K562 (cell line): ENCODE results near the gene PPL. TPM values are rescaled to one million over a fixed set of nuclear protein-coding genes. Genes with fewer than 3 reads are reported as not detected.

Source experiments
- FOXO4 ChIP-seq: fragments of 450-650 bp; formaldehyde crosslinking; IDR thresholded peaks from 2 replicates; pipeline ENCODE4 v1.4.0; 2020; ENCODE audit warnings: mild to moderate bottlenecking, moderate library complexity
- HDAC3 ChIP-seq: fragments of 450-650 bp; IDR thresholded peaks from 2 replicates; pipeline ENCODE4 v1.6.1; 2018; ENCODE audit warnings: borderline replicate concordance, mild to moderate bottlenecking, moderate library complexity; ENCODE audit not compliant: partially characterized antibody
- MCM3 ChIP-seq: fragments of 450-650 bp; IDR thresholded peaks from 2 replicates; pipeline ENCODE4 v1.6.1; 2016
- MTA1 ChIP-seq: fragments of 450-650 bp; IDR thresholded peaks from 2 replicates; pipeline ENCODE4 v1.6.1; 2017; ENCODE audit warnings: borderline replicate concordance
- PKNOX1 ChIP-seq: fragments of 450-650 bp; IDR thresholded peaks from 2 replicates; pipeline ENCODE4 v1.6.1; 2016
- POLR2B ChIP-seq: fragments of 450-650 bp; IDR thresholded peaks from 2 replicates; pipeline ENCODE4 v1.6.1; 2018; ENCODE audit warnings: low read depth; ENCODE audit not compliant: partially characterized antibody
- RB1 ChIP-seq: fragments of 450-650 bp; IDR thresholded peaks from 2 replicates; pipeline ENCODE4 v1.6.1; 2017; ENCODE audit warnings: low read depth, mild to moderate bottlenecking
- RERE ChIP-seq: sonication (generic); formaldehyde crosslinking; IDR thresholded peaks from 2 replicates; pipeline ENCODE4 v1.8.0; 2023; ENCODE audit warnings: missing genetic modification reagents, mild to moderate bottlenecking, borderline replicate concordance
- WHSC1 ChIP-seq: IDR thresholded peaks from one replicate; pipeline ENCODE4 v1.6.1; 2012; ENCODE audit warnings: low read length, control low read depth, inconsistent platforms
- ZBTB43 ChIP-seq: sonication (generic); formaldehyde crosslinking; IDR thresholded peaks from 2 replicates; pipeline ENCODE4 v1.8.0; 2023; ENCODE audit warnings: mild to moderate bottlenecking, missing genetic modification reagents
- ZNF197 ChIP-seq: fragments of 200-800 bp; sonication (Bioruptor generic); IDR thresholded peaks from 2 replicates; pipeline ENCODE4 v1.6.1; 2016; ENCODE audit warnings: low read depth, missing genetic modification characterization, missing compliant biosample characterization
- polyA plus RNA-seq, 8 experiments: library from polyadenylated mRNA; depleted of rRNA in 4 of 8; stranded (reverse) in 5 of 8; unstranded in 3 of 8; fragments of >200 nt; fragmentation: Nextera tagmentation in 2 of 8; fragmentation: Illumina TruSeq in 1 of 8; extraction: Ambion mirVana in 2 of 8; extraction: Trizol in 1 of 8; gene quantifications; 2 replicates each; pipeline versions ENCODE4 v1.2.1 to v1.2.3, GENCODE V29; 2011 to 2014; ENCODE audit warnings: inconsistent platforms in 1 of 8, missing spikeins in 1 of 8
- total RNA-seq, 7 experiments: library from RNA; depleted of rRNA in 6 of 7; stranded (reverse); fragments of >200 nt in 6 of 7; fragmentation: Illumina TruSeq in 2 of 7; extraction: Trizol in 2 of 7; gene quantifications; 2 replicates each; pipeline versions ENCODE4 v1.2.1 to v1.2.3, GENCODE V29; 2011 to 2021; ENCODE audit warnings: low replicate concordance in 1 of 7
- TF ChIP-seq, protein P1 (sequence below): fragments of 200-800 bp; sonication (Bioruptor generic); IDR thresholded peaks from 2 replicates; pipeline ENCODE4 v1.6.1; 2017; ENCODE audit warnings: missing genetic modification characterization, missing compliant biosample characterization

PPL gene
- total and polyA plus RNA-seq, 9 of the 15 experiments (the other 6 are each of a cell fraction or from before 2014, with no cell fraction given): 0.01 to 0.15 (median 0.07) TPM; not detected in 3

- TF ChIP-seq, protein P1, sequence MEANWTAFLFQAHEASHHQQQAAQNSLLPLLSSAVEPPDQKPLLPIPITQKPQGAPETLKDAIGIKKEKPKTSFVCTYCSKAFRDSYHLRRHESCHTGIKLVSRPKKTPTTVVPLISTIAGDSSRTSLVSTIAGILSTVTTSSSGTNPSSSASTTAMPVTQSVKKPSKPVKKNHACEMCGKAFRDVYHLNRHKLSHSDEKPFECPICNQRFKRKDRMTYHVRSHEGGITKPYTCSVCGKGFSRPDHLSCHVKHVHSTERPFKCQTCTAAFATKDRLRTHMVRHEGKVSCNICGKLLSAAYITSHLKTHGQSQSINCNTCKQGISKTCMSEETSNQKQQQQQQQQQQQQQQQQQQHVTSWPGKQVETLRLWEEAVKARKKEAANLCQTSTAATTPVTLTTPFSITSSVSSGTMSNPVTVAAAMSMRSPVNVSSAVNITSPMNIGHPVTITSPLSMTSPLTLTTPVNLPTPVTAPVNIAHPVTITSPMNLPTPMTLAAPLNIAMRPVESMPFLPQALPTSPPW (CRISPR knock-in tag): peak; percentile 70
- TF ChIP-seq HDAC3 (no peak), ZBTB43 (peak; percentile 35; the same call in 1 of the 2 replicates), PKNOX1 (peak; percentile 73), ZNF197 (CRISPR knock-in tag) (no peak), MTA1 (peak; percentile 89), RERE (no peak), MCM3 (no peak), WHSC1 (no peak), POLR2B (peak; percentile 88), FOXO4 (CRISPR knock-in tag) (no peak), RB1 (peak; percentile 53)
These were observed 89.8 kb downstream of the PPL start, which contains the start of the genes GLYR1 and UBN1 (continued) for GRCh38 chr16:4846901-4847773.
